Stimulated activated CD4-positive, alpha-beta T cell treated with anti-CD3 and anti-CD28 coated beads, Interleukin-4, amount 100 ng/mL, for 4 hours (primary cell): ENCODE measurements around the gene TMEM198.

Experiments
- DNase-seq, 2 experiments: peaks; one replicate each; pipeline ENCODE4 v3.0.0-alpha.2; 2020

Gene TMEM198

GRCh38 chr2:219526320-219527075 is 17.3 kb upstream of the TMEM198 start:
- no peak for DNase-seq

- DNase-seq, result no peak
Observed at GRCh38 chr2:219527076-219527394, 16.8 kb upstream of the TMEM198 start.

GRCh38 chr2:219527472-219527871 is 16.4 kb upstream of the TMEM198 start:
- no peak for DNase-seq

- peak; percentile 80 to 88 for DNase-seq
Observed at GRCh38 chr2:219530048-219530963, 13.5 kb upstream of the TMEM198 start.

- no peak for DNase-seq
Observed at GRCh38 chr2:219531639-219532377, 12.0 kb upstream of the TMEM198 start.

GRCh38 chr2:219532378-219532649 is 11.5 kb upstream of the TMEM198 start:
- no peak for DNase-seq

- DNase-seq, result no peak
Observed at GRCh38 chr2:219533930-219534661, 9.7 kb upstream of the TMEM198 start.

- no peak for DNase-seq
Observed at GRCh38 chr2:219536425-219536824, 7.4 kb upstream of the TMEM198 start.

GRCh38 chr2:219536967-219537366 is 6.9 kb upstream of the TMEM198 start:
- no peak for DNase-seq

- DNase-seq, result no peak
Observed at GRCh38 chr2:219537657-219538488, 6.0 kb upstream of the TMEM198 start.

GRCh38 chr2:219538504-219538951 is 5.3 kb upstream of the TMEM198 start:
- DNase-seq, result no peak

GRCh38 chr2:219538956-219539788 is 4.7 kb upstream of the TMEM198 start:
- DNase-seq, result no peak

- no peak for DNase-seq
Observed at GRCh38 chr2:219539926-219540678, 3.7 kb upstream of the TMEM198 start.

GRCh38 chr2:219540784-219541504 is 2.9 kb upstream of the TMEM198 start:
- DNase-seq, result no peak

- peak; percentile 84 for DNase-seq
Observed at GRCh38 chr2:219541611-219542180, 2.1 kb upstream of the TMEM198 start.

- DNase-seq, result no peak
Observed at GRCh38 chr2:219542931-219543595, 765 bp upstream of the TMEM198 start.

- DNase-seq, result no peak
Observed at GRCh38 chr2:219544567-219544966, 739 bp downstream of the TMEM198 start.

GRCh38 chr2:219545295-219545942 is 1.6 kb downstream of the TMEM198 start:
- DNase-seq, result no peak
